Measurements from ENCODE around the gene BCDIN3D.

Gene BCDIN3D

GRCh38 chr12:49811961-49812401 lies 30.9 kb downstream of the BCDIN3D start:
- no peak for TF ChIP-seq CTCF (IDR thresholded peaks at IDR 0.05; ENCODE audit: low read depth, low read length)
- DNase-seq (ENCODE audit: extremely low read depth, low read depth) = no peak

- TF ChIP-seq CTCF (IDR thresholded peaks at IDR 0.05; ENCODE audit: low read depth, low read length) = no peak
- no peak for DNase-seq (ENCODE audit: extremely low read depth, low read depth)
These were observed 31.8 kb downstream of the BCDIN3D start for GRCh38 chr12:49811136-49811535.

DNA sequence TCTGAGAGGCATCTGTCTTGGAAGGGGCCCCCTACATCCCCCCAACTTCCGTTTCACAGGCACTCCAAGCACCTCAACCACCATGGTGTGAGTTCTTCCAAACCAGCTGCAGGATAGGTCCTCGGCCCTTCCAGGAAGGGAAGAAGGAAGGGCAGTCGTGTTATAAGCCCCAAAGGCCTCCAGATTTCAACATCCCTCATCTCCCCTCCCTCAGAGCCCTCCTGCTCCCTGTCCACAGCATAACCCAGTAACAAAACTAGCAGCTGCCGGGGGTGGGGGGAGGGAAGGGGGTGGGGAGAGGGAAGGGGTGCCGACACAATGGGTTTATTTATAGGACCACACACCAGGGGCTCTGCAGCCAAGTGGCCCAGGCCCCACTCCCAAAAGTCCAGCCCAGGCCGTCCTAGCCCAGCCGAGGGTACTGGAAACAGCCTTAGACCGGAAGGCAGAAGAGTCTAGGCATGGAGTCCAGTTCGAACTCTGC lies 33.0 kb downstream of the BCDIN3D start:
- no peak for DNase-seq (ENCODE audit: extremely low read depth, low read depth)
- TF ChIP-seq CTCF (IDR thresholded peaks at IDR 0.05; ENCODE audit: low read depth, low read length) = no peak

- DNase-seq (ENCODE audit: extremely low read depth, low read depth) = no peak
These were observed 33.5 kb downstream of the BCDIN3D start for GRCh38 chr12:49809381-49809905.

GRCh38 chr12:49808686-49809380 lies 34.1 kb downstream of the BCDIN3D start:
- no peak for DNase-seq (ENCODE audit: extremely low read depth, low read depth)
- no peak for TF ChIP-seq CTCF (IDR thresholded peaks at IDR 0.05; ENCODE audit: low read depth, low read length)

More at GRCh38 chr12:49809381-49809905, 33.5 kb downstream of the BCDIN3D start:
- TF ChIP-seq CTCF (IDR thresholded peaks at IDR 0.05; ENCODE audit: low read depth, low read length) = no peak

GRCh38 chr12:49807991-49808580 lies 34.8 kb downstream of the BCDIN3D start:
- DNase-seq (ENCODE audit: extremely low read depth, low read depth) = no peak
- no peak for TF ChIP-seq CTCF (IDR thresholded peaks at IDR 0.05; ENCODE audit: low read depth, low read length)

DNA sequence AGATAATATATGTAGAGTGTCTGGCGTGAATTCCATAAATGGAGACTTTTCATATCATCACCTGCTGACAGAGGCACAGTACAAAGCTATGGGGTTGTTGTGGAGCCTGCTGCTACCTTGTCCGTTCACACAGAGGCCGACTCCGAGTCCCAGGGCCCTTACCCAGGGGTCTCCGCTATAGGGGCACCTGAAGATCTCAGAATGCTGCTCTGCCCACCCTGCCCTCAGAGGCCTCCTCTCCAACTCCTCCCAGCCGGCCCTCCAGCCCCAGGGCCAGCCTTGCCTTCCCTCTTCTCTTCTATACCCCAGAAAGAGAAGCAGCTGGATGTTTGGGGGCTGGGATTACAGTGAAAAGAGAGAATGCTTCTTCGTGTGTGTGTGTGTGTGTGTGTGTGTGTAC lies 36.0 kb downstream of the BCDIN3D start:
- no peak for DNase-seq (ENCODE audit: extremely low read depth, low read depth)
- no peak for TF ChIP-seq CTCF (IDR thresholded peaks at IDR 0.05; ENCODE audit: low read depth, low read length)
